GM12875 (cell line): Measurements from ENCODE around the gene TXNRD1.

Experiments used
- H3K4me3 ChIP-seq: one replicate; pipeline ENCODE4 v1.5.1; 2011; ENCODE audit warnings: low read depth, low read length, control low read depth
- CTCF ChIP-seq: IDR thresholded peaks from 2 replicates; pipeline ENCODE4 v1.5.1; 2011; ENCODE audit warnings: low read depth, mild to moderate bottlenecking, control low read depth, inconsistent platforms, low read length, moderate library complexity, borderline replicate concordance; ENCODE audit not compliant: insufficient read depth

TXNRD1 gene

DNA sequence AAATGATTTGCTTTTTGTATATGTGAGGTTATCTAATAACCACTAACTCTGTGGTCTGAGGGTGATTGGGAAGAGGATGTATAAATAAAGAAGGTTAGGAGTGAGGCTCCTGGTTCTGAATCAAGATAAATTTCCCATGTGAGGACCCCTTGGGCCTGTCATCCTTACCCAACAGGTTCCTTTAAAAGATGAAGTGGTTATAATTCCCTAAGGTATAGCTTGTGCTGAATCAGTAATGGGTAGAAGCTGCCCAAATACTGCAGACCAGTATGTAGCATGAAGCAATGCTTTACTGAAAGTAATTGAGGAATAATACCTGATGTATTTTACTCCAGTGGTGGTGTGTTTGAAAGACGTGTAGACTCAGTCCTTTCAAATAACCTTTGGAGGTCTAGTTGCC, 96.6 kb downstream of the TXNRD1 start:
- no peak overlapping the region for H3K4me3 ChIP-seq
- no peak for TF ChIP-seq CTCF

- H3K4me3 ChIP-seq, result no peak overlapping the region
- no peak for TF ChIP-seq CTCF
Observed at GRCh38 chr12:104312654-104313053, 97.1 kb downstream of the TXNRD1 start.

DNA sequence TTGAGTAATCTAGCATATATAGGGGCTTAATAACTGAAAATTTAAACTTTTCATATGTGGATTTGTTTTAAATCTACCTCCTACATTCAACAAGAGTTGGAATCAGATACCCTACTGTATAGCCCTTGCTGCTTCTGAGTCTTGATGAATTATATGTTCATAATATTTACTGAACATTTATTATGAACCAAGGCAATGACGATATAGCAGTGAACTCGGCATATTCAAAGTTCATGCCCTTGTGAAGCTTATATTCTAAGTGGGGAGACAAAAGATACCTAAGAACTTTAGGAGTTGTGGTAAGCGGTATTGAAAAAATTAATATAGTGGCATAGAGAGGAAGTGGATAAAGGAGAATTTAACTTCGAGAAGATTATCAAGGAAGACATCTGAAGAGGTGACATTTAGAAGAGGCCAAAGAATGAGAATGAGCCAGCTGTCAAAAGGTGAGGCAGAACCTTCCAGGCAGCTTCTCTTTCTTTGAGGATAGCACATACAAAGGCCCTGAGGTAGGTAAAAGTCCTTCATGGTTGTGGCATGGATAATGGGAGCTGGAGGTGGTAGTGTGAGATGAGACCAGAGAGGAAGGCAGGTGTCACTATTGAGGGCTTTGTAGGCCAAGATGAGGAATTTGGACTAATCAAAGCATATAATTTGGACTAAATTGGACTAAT, 98.1 kb downstream of the TXNRD1 start:
- no peak overlapping the region for H3K4me3 ChIP-seq

GRCh38 chr12:104314242-104314614, 98.6 kb downstream of the TXNRD1 start:
- no peak for TF ChIP-seq CTCF
- H3K4me3 ChIP-seq, result no peak overlapping the region

More for the DNA sequence above, 98.1 kb downstream of the TXNRD1 start:
- no peak for TF ChIP-seq CTCF

- H3K4me3 ChIP-seq, result no peak overlapping the region
- no peak for TF ChIP-seq CTCF
Observed at GRCh38 chr12:104315326-104316224, 100.0 kb downstream of the TXNRD1 start.

DNA sequence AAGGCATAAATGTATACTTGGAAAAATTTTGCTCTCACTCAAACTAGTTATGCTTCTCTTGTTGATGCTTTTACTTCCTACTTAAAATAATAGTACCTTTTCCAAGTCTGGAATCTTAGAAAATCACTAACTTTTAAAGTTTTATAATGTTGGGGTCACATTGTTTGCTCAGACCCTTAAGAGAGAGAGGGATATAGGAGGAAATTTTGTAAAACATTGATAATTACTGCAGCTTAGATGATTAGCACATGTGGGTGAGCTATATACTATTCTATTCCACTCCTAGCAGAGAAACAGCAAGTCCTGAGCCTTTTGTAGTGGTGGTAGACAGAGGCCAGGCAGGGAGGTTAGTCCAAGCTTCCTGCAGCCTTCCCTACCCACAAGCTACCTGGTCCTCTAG, 101.4 kb downstream of the TXNRD1 start:
- no peak overlapping the region for H3K4me3 ChIP-seq
- TF ChIP-seq CTCF, result no peak
